HTR-8/SVneo (cell line): ENCODE data around the gene FLACC1.
"Not testable (repeated sequence)": the region's sequence is repeated elsewhere in the genome, so short reads cannot be mapped to it uniquely, and the experiment has no call there.

ENCODE experiments used
- DNase-seq: peaks from one replicate; pipeline ENCODE4 v3.0.0; 2011; ENCODE audit warnings: low spot score, mixed read lengths; ENCODE audit not compliant: insufficient read length
- FAIRE-seq: peaks from 2 replicates; lab custom pipeline; 2011; peaks lifted over from hg19 to GRCh38; lab: Jason Lieb, UNC

Gene FLACC1

GRCh38 chr2:201353116-201353515 lies 4.0 kb downstream of the FLACC1 start:
- no peak for DNase-seq
- FAIRE-seq, result no peak

- no peak for FAIRE-seq
Measured at GRCh38 chr2:201350879-201351278, 6.3 kb downstream of the FLACC1 start.

GRCh38 chr2:201349601-201350000 lies 7.5 kb downstream of the FLACC1 start:
- FAIRE-seq (no peak), DNase-seq (no peak)

More at GRCh38 chr2:201350879-201351278, 6.3 kb downstream of the FLACC1 start:
- no peak for DNase-seq

- FAIRE-seq (peak; percentile 52), DNase-seq (no peak)
Measured at GRCh38 chr2:201348758-201349157, 8.4 kb downstream of the FLACC1 start.

- DNase-seq (no peak), FAIRE-seq (no peak)
Measured at GRCh38 chr2:201347138-201347537, 10.0 kb downstream of the FLACC1 start.

- DNase-seq, result no peak
- no peak for FAIRE-seq
Measured at GRCh38 chr2:201345625-201346213, 11.4 kb downstream of the FLACC1 start.

GRCh38 chr2:201344663-201345366 lies 12.3 kb downstream of the FLACC1 start:
- DNase-seq, result no peak
- no peak for FAIRE-seq

- no peak for FAIRE-seq
- DNase-seq, result no peak
Measured at GRCh38 chr2:201343559-201343958, 13.6 kb downstream of the FLACC1 start.

- no peak for FAIRE-seq
- no peak for DNase-seq
Measured at GRCh38 chr2:201342923-201343322, 14.2 kb downstream of the FLACC1 start.

GRCh38 chr2:201329409-201329808 lies 27.7 kb downstream of the FLACC1 start:
- FAIRE-seq, result no peak
- DNase-seq, result no peak

GRCh38 chr2:201327678-201328077 lies 29.5 kb downstream of the FLACC1 start:
- DNase-seq (no peak), FAIRE-seq (no peak)

GRCh38 chr2:201322772-201323171 lies 34.4 kb downstream of the FLACC1 start:
- FAIRE-seq (no peak), DNase-seq (no peak)

GRCh38 chr2:201320701-201321100 lies 36.4 kb downstream of the FLACC1 start:
- DNase-seq, result no peak

GRCh38 chr2:201320257-201320656 lies 36.9 kb downstream of the FLACC1 start:
- no peak for DNase-seq
- no peak for FAIRE-seq

More at GRCh38 chr2:201320701-201321100, 36.4 kb downstream of the FLACC1 start:
- FAIRE-seq, result no peak

GRCh38 chr2:201319511-201319910 lies 37.6 kb downstream of the FLACC1 start:
- FAIRE-seq, result no peak
- no peak for DNase-seq

GRCh38 chr2:201313362-201313761 lies 43.8 kb downstream of the FLACC1 start:
- no peak for FAIRE-seq

GRCh38 chr2:201308914-201309313 lies 48.2 kb downstream of the FLACC1 start:
- DNase-seq (no peak), FAIRE-seq (no peak)

More at GRCh38 chr2:201313362-201313761, 43.8 kb downstream of the FLACC1 start:
- no peak for DNase-seq

GRCh38 chr2:201307876-201308275 lies 49.3 kb downstream of the FLACC1 start:
- FAIRE-seq, result no peak
- no peak for DNase-seq

GRCh38 chr2:201299929-201300328 lies 57.2 kb downstream of the FLACC1 start:
- not testable (repeated sequence) for FAIRE-seq, DNase-seq

GRCh38 chr2:201298462-201299052 lies 58.6 kb downstream of the FLACC1 start:
- DNase-seq (no peak), FAIRE-seq (no peak)

GRCh38 chr2:201290457-201291148 lies 66.5 kb downstream of the FLACC1 start:
- DNase-seq, FAIRE-seq: not testable (repeated sequence)
